HL-60 (cell line): Measurements from ENCODE around the gene PTPRC.

Experiments
- CTCF ChIP-seq: IDR thresholded peaks from one replicate; pipeline ENCODE4 v1.5.1; 2011; ENCODE audit warnings: low read length, control low read depth, inconsistent platforms; ENCODE audit not compliant: insufficient read depth
- GABPA ChIP-seq: IDR thresholded peaks from 2 replicates; pipeline ENCODE4 v1.6.1; 2012; ENCODE audit warnings: low read depth
- POLR2AphosphoS5 ChIP-seq: IDR thresholded peaks from 2 replicates; pipeline ENCODE4 v1.6.1; 2012; ENCODE audit warnings: low read depth
- REST ChIP-seq: IDR thresholded peaks from 2 replicates; pipeline ENCODE4 v1.6.1; 2012; ENCODE audit warnings: low read depth; ENCODE audit not compliant: insufficient replicate concordance
- SPI1 ChIP-seq: IDR thresholded peaks from 2 replicates; pipeline ENCODE4 v1.6.1; 2012; ENCODE audit warnings: low read depth, mild to moderate bottlenecking, borderline replicate concordance

GRCh38 chr1:198632007-198632406 is 6.8 kb upstream of the PTPRC start:
- TF ChIP-seq CTCF: no peak
- TF ChIP-seq POLR2AphosphoS5: no peak
- no peak for TF ChIP-seq SPI1
- no peak for TF ChIP-seq REST
- TF ChIP-seq GABPA: no peak
